GM12872 (cell line): ENCODE measurements around the gene FBXO34.

Experiments
- CTCF ChIP-seq: IDR thresholded peaks from 3 replicates; pipeline ENCODE4 v1.5.1; 2011; ENCODE audit warnings: low read depth, mild to moderate bottlenecking, low read length, moderate library complexity; ENCODE audit not compliant: insufficient read depth

The FBXO34 gene

GRCh38 chr14:55377236-55377635, 106.0 kb downstream of the FBXO34 start:
- TF ChIP-seq CTCF: no peak

- TF ChIP-seq CTCF: no peak
These were observed 109.8 kb downstream of the FBXO34 start for GRCh38 chr14:55381040-55381439.

- no peak for TF ChIP-seq CTCF
These were observed 110.3 kb downstream of the FBXO34 start for GRCh38 chr14:55381561-55381960.

- TF ChIP-seq CTCF: no peak
These were observed 111.3 kb downstream of the FBXO34 start for GRCh38 chr14:55382483-55382882.

GRCh38 chr14:55383541-55384140, 112.4 kb downstream of the FBXO34 start:
- TF ChIP-seq CTCF: no peak

- TF ChIP-seq CTCF: no peak
These were observed 113.3 kb downstream of the FBXO34 start for GRCh38 chr14:55384536-55384935.

- no peak for TF ChIP-seq CTCF
These were observed 115.0 kb downstream of the FBXO34 start for GRCh38 chr14:55386037-55386808.
